22Rv1 (cell line): ENCODE measurements around the gene PRKAG3.

Experiments used
- ZFX ChIP-seq: fragments of 450-650 bp; IDR thresholded peaks from 2 replicates; pipeline ENCODE4 v1.6.1; 2017; ENCODE audit warnings: antibody characterized with exemption, borderline replicate concordance
- TF ChIP-seq, protein P1 (sequence below): fragments of 450-650 bp; IDR thresholded peaks from 2 replicates; pipeline ENCODE4 v1.5.1; 2017; ENCODE audit warnings: mild to moderate bottlenecking

DNA sequence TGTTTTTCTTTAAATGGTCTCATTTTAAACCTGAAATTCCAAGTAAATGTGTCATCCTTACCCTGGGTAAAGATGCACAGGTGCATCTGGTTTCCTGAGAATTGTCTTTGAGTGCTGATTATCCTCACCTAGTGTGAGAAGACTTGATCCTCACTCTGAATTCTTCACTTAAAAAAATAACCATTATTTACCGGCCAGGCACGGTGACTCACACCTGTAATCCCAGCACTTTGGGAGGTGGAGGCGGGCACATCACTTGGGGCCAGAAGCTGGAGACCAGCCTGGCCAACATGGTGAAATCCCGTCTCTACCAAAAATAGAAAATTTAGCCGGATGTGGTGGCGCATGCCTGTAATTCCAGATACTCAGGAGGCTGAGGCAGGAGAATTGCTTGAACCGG, 18.1 kb upstream of the PRKAG3 start:
- TF ChIP-seq, protein P1, sequence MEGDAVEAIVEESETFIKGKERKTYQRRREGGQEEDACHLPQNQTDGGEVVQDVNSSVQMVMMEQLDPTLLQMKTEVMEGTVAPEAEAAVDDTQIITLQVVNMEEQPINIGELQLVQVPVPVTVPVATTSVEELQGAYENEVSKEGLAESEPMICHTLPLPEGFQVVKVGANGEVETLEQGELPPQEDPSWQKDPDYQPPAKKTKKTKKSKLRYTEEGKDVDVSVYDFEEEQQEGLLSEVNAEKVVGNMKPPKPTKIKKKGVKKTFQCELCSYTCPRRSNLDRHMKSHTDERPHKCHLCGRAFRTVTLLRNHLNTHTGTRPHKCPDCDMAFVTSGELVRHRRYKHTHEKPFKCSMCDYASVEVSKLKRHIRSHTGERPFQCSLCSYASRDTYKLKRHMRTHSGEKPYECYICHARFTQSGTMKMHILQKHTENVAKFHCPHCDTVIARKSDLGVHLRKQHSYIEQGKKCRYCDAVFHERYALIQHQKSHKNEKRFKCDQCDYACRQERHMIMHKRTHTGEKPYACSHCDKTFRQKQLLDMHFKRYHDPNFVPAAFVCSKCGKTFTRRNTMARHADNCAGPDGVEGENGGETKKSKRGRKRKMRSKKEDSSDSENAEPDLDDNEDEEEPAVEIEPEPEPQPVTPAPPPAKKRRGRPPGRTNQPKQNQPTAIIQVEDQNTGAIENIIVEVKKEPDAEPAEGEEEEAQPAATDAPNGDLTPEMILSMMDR: no peak
- no peak for TF ChIP-seq ZFX
